Spleen (tissue), 7 donors: ENCODE data around the gene AGMO.

Experiments
- POLR2A ChIP-seq, 3 donors: fragments of 450-650 bp; IDR thresholded peaks; one replicate each; pipeline ENCODE4 v1.5.1; 2017; ENCODE audit warnings: antibody characterized with exemption in 3 of 3, mild to moderate bottlenecking in 1 of 3
- POLR2AphosphoS5 ChIP-seq, 3 donors: sonication (generic); formaldehyde crosslinking; IDR thresholded peaks; one replicate each; pipeline ENCODE4 v1.5.1; 2017; ENCODE audit warnings: antibody characterized with exemption in 3 of 3
- TF ChIP-seq, protein P1 (sequence below), 11 experiments: fragments of 200-600 bp in 7 of 11; fragments of 450-650 bp in 4 of 11; sonication (generic) in 4 of 11; IDR thresholded peaks in 8 of 11; conservative IDR thresholded peaks in 3 of 11; 1 replicate in 7 of 11; 2 replicates in 4 of 11; pipeline versions ENCODE4 v1.4.0 to v1.8.0; 2016 to 2021; ENCODE audit warnings: antibody characterized with exemption in 11 of 11, inconsistent platforms in 4 of 11, mild to moderate bottlenecking in 1 of 11
- donor health status: DM: no; HTN: no; CAD: no; lungs with moderate emphysema.
- donor health status: DM: no; HTN: no; CAD: no.
- donor health status: DM: no; HTN: no; CAD: no.

DNA sequence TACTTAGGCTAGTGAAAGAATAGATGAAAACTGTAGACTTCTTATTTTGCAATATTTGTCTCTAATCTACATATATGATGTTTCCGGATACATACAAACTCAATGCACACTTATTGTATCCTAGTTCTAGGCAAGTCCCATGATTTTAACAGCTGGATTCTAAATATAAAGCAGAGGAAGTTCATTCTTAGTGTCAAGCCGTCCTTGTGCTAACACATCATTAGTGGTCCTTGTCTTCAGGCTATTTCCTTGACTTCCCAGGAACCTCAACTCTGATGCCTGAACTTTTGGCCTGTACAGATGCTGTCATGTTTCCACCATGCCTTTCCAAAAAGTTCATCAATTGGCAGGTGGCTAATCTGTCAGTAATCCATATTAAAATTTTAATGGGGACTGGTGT, 357.4 kb downstream of the AGMO start:
- TF ChIP-seq, protein P1, sequence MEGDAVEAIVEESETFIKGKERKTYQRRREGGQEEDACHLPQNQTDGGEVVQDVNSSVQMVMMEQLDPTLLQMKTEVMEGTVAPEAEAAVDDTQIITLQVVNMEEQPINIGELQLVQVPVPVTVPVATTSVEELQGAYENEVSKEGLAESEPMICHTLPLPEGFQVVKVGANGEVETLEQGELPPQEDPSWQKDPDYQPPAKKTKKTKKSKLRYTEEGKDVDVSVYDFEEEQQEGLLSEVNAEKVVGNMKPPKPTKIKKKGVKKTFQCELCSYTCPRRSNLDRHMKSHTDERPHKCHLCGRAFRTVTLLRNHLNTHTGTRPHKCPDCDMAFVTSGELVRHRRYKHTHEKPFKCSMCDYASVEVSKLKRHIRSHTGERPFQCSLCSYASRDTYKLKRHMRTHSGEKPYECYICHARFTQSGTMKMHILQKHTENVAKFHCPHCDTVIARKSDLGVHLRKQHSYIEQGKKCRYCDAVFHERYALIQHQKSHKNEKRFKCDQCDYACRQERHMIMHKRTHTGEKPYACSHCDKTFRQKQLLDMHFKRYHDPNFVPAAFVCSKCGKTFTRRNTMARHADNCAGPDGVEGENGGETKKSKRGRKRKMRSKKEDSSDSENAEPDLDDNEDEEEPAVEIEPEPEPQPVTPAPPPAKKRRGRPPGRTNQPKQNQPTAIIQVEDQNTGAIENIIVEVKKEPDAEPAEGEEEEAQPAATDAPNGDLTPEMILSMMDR (IDR thresholded peaks at IDR 0.05 in 8 of 11, conservative IDR thresholded peaks at IDR 0.05 in 3 of 11), result no peak
- TF ChIP-seq POLR2AphosphoS5 (IDR thresholded peaks at IDR 0.05) (no peak), POLR2A (IDR thresholded peaks at IDR 0.05) (no peak)
